Gastroesophageal sphincter (tissue), 3 donors: ENCODE results near the gene MACIR.
"Not testable (repeated sequence)": the region's sequence is repeated elsewhere in the genome, so short reads cannot be mapped to it uniquely, and the experiment has no call there.

Experiments used
- CTCF ChIP-seq, 4 experiments: fragments of 200-600 bp in 2 of 4; fragments of 450-650 bp in 2 of 4; sonication (generic) in 1 of 4; IDR thresholded peaks; one replicate each; pipeline ENCODE4 v1.5.1; 2017 to 2019; ENCODE audit warnings: antibody characterized with exemption in 4 of 4, mild to moderate bottlenecking in 2 of 4, moderate library complexity in 2 of 4
- EP300 ChIP-seq: sonication (generic); formaldehyde crosslinking; IDR thresholded peaks from one replicate; pipeline ENCODE4 v1.6.1; 2017; ENCODE audit warnings: antibody characterized with exemption, mild to moderate bottlenecking
- POLR2A ChIP-seq, 2 donors: fragments of 450-650 bp; IDR thresholded peaks; one replicate each; pipeline ENCODE4 v1.6.1; 2017; ENCODE audit warnings: antibody characterized with exemption in 2 of 2, mild to moderate bottlenecking in 2 of 2, moderate library complexity in 1 of 2
- POLR2AphosphoS5 ChIP-seq: sonication (generic); formaldehyde crosslinking; IDR thresholded peaks from one replicate; pipeline ENCODE4 v1.6.1; 2017; ENCODE audit warnings: antibody characterized with exemption

- TF ChIP-seq CTCF (IDR thresholded peaks at IDR 0.05); POLR2A (IDR thresholded peaks at IDR 0.05); POLR2AphosphoS5; EP300: not testable (repeated sequence)
Observed at GRCh38 chr5:103219074-103219473, 39.5 kb upstream of the MACIR start.
